GM12872 (cell line): Measurements from ENCODE around the gene COX6B2.

Experiments used
- TF ChIP-seq, protein P1 (sequence below): IDR thresholded peaks from 3 replicates; pipeline ENCODE4 v1.5.1; 2011; ENCODE audit warnings: low read depth, mild to moderate bottlenecking, low read length, moderate library complexity; ENCODE audit not compliant: insufficient read depth

COX6B2 gene, protein sequence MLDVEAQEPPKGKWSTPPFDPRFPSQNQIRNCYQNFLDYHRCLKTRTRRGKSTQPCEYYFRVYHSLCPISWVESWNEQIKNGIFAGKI

DNA sequence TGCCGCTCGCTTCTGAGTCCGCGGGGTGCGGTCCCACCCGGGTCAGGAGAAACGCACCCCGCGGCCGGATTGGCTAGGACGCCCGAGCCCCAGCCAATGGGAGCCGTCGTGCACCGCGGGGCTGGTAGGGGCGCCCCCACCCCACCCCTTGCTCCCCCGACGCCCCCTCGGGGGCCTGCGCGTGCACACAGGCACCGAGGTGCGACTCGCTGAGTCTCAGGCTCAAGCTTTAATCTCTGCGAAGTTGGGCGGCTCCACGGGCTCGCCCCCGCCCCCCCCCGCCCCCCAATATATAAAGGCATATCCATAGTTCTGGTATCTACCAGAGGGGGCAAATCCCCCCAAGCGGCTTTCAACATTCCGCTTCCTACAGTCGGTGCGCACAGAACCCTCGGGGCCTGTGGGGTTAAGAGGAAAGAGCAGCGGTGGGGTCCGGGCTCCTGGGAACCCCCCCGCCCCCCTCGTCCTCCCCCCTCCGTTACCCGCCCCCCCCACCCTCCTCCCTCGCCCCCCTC lies at the start of gene COX6B2:
Gene COX6B2 (minus strand): TSS at position 22 of the 515 bp plus-strand sequence. CDS start 198 bp downstream, outside the sequence.
- TF ChIP-seq, protein P1, sequence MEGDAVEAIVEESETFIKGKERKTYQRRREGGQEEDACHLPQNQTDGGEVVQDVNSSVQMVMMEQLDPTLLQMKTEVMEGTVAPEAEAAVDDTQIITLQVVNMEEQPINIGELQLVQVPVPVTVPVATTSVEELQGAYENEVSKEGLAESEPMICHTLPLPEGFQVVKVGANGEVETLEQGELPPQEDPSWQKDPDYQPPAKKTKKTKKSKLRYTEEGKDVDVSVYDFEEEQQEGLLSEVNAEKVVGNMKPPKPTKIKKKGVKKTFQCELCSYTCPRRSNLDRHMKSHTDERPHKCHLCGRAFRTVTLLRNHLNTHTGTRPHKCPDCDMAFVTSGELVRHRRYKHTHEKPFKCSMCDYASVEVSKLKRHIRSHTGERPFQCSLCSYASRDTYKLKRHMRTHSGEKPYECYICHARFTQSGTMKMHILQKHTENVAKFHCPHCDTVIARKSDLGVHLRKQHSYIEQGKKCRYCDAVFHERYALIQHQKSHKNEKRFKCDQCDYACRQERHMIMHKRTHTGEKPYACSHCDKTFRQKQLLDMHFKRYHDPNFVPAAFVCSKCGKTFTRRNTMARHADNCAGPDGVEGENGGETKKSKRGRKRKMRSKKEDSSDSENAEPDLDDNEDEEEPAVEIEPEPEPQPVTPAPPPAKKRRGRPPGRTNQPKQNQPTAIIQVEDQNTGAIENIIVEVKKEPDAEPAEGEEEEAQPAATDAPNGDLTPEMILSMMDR, result no peak

DNA sequence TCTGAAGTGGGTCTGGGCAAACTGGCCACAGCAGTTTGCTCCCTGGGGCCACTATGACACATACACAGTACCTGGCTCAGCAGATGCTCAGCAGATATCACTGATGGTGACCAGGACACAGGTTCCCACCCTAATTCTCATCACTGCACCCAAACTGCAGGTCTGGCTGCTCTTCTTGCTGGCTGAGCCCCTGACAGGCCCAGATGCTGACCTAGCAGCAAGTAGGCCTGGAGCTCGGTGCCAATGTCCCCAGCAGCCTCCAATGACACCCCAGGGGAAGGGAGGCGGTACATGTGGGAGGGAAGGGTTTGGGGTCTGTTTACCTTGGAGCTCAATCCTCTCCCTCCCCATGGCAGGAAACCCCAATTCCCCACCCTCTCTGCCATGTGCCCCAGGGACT lies 48.0 kb upstream of the COX6B2 start:
- TF ChIP-seq, protein P1, result no peak

DNA sequence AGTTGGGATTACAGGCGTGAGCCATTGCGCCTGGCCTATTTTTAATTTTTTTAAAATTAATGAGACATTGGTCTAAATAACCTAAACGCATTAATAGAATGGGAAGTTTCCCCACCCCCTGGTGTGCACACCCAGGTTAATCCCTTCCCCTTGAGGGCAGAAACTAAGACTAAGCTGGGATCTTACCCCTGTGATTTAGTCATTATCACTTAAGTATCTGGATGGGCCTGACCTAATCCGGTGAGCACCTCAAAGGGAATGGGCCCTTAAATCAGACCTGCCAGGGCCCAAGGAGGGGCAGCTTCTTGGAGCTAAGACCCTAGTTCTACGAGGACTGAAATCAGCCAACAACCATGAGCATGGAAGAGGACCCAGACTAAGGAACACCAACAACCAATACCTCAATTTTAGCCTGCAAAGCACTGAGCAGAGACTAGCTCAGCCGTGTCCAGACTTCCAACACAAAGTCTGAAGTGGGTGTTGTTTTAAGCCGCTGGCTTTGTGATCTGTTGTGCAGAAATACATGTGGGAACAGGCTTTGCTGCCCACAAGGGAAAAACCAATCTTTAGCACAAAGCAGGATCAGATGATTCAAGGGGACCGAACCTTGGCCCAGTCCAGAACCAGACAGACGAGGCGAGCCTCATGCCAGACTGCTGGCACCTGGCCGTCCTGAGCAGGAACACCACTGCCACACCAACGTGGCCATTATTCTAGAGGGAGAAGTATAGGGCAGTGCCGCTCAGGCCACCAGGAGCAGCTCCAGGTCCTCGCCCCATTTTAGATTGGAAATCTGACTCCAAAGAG lies 46.0 kb upstream of the COX6B2 start:
- TF ChIP-seq, protein P1, result no peak

DNA sequence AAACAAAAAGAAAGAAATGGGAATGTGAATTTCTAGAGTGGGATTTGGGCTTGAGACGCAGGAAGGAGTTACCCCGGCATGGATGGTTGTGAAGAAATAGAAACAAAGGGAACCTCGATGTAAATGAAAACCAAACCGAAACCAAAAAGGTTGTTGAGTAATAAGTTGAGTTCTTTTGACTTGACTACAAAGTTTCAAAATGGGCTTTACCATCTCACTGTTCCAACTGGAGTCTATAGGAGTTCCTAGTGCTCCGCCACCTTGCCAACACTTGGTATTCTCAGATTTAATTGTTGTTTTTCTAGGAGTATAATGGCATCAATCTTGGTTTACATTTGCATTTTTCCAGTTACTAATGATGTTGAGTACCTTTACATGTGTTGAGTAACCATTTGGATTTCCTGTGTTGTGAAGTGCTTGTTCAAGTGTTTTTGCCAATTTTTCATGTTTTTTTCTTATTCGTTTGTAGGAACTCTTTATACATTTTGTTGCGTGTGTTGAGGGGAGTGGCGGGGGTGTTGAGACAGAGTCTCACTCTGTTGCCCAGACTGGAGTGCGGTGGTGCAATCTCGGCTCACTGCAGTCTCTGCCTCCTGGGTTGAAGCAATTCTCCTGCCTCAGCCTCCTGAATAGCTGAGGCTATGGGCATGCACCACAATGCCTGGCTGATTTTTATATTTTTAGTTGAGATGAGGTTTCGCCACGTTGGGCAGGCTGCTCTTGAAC lies 43.8 kb upstream of the COX6B2 start:
- TF ChIP-seq, protein P1, result no peak

DNA sequence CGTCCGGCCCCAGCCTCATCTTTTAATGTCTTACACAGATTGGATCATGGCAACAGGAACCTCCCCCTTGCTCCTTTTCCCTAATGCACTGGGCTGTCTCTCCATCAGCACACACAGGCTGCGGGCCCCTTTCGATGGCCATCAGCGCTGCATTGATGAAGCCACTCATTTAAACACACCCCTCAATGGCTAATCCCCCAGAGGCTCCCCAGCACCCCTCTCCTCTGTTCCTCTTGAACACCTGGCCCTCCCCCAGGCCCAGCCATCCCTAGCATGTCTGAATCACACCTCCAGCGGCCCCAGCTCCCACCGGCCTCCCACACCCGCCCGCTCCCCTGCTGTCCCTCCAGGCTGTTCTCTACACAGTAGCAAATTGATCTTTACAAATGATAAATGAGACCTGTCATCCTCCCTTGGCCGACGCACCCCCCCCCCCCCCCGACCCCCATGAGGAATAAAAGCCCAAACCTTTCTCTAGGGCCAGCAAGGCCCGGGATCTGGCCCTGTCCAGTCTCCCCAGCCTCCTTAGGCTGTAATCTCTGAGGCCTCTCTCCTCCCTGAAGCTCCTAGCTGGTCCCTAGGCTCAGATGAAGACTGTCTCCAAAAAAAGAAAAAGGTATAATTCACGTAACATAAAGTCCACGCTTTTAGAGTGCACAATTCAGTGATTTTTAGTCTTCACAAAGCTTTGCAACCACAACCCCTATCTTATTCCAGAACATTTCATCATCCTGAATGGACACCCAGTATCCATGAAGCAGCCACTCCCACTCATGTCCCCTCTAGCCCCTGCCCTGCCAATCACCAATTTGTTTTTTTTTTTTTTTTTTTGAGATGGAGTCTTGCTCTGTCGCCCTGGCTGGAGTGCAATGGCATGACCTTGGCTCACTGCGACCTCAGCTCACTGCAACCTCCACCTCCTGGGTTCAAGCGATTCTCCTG lies 38.6 kb upstream of the COX6B2 start:
- TF ChIP-seq, protein P1, result no peak

DNA sequence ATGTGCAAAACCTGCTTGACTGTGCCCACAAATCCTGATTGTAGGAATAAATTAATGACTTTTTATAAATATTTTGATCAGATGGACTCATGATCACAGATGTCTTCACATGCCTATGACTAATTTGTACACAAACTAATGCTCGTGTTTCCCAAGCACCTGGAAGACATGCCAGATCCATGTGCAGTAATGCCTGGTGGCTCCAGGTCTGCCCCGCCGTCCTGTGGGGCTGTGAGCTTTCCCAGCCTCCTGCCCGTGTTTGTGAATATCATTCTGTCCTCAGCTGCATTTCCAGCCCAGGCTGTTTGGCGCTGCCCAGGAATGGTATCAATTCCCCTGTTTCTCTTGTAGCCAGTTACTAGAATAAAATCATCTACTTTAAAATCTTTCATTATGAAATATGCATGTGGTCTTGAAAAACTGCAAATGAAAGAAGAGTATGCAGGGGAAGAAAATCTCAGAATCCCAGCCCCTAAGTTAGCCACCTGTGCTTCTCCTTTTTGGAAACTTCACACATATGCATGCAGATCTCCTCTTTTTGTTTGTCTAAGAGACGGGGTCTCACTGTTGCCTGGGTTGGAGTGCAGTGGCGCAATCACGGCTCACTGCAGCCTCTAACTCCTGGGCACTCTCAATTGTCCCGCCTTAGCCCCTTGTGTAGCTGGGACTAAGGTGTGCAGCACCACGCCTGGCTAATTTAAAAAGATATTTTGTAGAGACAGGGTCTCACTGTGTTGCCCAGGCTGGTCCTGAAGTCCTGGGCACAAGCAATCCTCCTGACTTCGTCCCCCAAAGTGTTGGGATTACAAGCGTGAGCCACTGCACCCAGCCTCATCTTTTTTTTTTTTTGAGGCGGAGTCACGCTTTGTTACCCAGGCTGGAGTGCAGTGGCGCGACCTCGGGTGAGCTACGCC lies 37.4 kb upstream of the COX6B2 start:
- TF ChIP-seq, protein P1, result no peak
